ENCODE data around the gene TST. TPM values are rescaled to one million over a fixed set of nuclear protein-coding genes. Genes with fewer than 3 reads are reported as not detected.

The TST gene
- total and polyA plus RNA-seq, 10 of the 15 experiments (the other 5 are each of a cell fraction or from before 2014, with no cell fraction given) = 2.4 to 24.6 (median 10.4) TPM

DNA sequence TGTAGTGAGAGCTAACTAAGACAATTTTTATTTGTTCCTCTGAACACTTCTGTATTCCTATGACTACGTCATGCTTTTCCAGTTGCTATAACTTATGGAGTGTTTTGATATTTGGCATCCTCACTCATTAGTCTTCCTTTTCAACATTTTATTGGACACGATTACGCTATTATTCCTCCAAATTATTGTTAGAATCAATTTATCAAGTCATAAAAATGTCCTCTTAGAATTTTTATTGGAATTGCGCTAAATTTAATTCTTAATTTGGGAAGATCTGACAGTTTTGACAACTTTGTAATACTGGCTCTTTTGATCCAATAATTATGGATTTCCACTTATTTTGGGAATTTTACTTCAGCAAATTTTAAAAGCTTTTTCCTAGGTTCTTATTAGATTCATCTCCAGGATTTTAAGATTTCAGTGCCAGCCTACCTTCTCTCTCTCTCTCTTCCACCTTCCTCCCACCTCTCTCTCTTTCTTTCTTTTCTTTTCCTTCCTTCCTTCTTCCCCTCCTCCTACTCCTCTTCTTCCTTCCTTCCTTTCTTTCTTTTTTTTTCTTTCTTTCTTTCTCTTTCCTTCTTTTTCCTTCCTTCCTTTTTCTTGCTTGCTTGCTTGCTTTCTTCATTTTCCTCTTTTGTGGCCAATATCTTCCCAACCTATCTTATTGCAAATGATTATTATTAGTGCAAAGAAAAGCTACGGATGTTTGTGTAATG, 50.8 kb downstream of the TST start (continued):
- no peak for TF ChIP-seq NRF1 (conservative IDR thresholded peaks at IDR 0.05; ENCODE audit: low read depth, low read length)
- no peak for TF ChIP-seq SP1 (IDR thresholded peaks at IDR 0.05; ENCODE audit: low read depth, low read length)
- no peak for TF ChIP-seq ZBED1 (IDR thresholded peaks at IDR 0.05; ENCODE audit: borderline replicate concordance)
- TF ChIP-seq IKZF1 (conservative IDR thresholded peaks at IDR 0.05) = no peak
- TF ChIP-seq TCF7 (IDR thresholded peaks at IDR 0.05; ENCODE audit: borderline replicate concordance) = no peak

DNA sequence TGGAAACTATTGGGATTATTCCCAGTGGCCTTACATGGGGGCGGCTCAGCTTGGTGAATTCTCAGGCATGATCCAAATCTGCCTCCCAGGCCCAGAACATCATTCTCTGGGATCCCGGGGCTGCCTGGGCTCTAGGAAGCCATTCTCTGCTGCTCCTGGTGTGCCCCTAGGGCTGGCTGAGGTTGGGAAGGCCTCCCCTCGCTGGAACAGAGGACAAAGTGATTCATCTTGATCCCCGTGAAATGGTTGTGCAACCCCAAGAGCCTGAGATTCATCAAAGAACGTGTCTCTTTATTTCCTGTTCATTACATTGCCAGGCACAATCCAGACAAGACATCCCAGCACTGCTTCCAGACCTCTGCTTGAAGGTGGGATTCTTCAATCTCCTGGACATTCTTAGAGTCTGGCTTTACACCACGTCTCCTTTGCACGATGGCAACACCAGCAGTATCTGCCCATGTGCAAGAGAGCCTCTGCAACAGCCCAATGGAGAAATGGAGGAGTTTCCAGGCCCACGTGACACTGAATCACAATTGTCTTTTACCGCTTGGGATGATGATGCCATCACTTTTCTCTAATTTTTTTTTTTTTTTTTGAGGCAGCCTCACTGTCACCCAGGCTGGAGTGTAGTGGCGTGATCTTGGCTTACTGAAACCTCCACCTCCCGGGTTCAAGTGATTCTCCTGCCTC, 52.3 kb downstream of the TST start:
- no peak for FAIRE-seq
- no TSS peak for BruUV-seq (replicated peaks)

More for the DNA sequence above, 52.3 kb downstream of the TST start:
- Histone ChIP-seq H3K79me2 (ENCODE audit: control insufficient read depth, insufficient read depth, low read length) (no peaks in the 10 kb centered on the region), H4K20me1 (ENCODE audit: control insufficient read depth, insufficient read depth) (no peaks in the 10 kb centered on the region), H3K27me3 (replicated peaks in 1 of 2; ENCODE audit: control insufficient read depth in 2 of 2, insufficient read depth in 2 of 2, low read length in 1 of 2) (no peaks in the 10 kb centered on the region), H3K4me1 (ENCODE audit: control insufficient read depth, insufficient read depth, low read length) (no peaks in the 10 kb centered on the region), H3K4me3 (no peak overlapping the region), H3K9me3 (replicated peaks; ENCODE audit: control insufficient read depth, insufficient read depth, low read length) (no peaks in the 10 kb centered on the region), H3K36me3 (ENCODE audit: control insufficient read depth in 2 of 2, insufficient read depth in 2 of 2, low read length in 1 of 2) (no peaks in the 10 kb centered on the region), H3K4me2 (ENCODE audit: control insufficient read depth, insufficient read depth) (no peak overlapping the region), H3K9ac (ENCODE audit: control insufficient read depth, insufficient read depth, low read length) (no peak overlapping the region), H3K27ac (ENCODE audit: control insufficient read depth, insufficient read depth) (no peak overlapping the region), H2AFZ (ENCODE audit: control insufficient read depth, low read depth, low read length) (no peak overlapping the region)
- ChIA-PET CTCF (interaction anchor here (6.4 to 18.9 kb wide), 2 partner anchors 10 to 110 kb away, joined by 51 to 310 read pairs; partner anchors contain the start of gene NCF4), SMC1A (ENCODE audit: uncharacterized antibody, unreplicated experiment) (interaction anchor here (1.2 to 2.4 kb wide), 2 partner anchors 11 to 108 kb away, joined by 3 to 12 read pairs; no protein-coding TSS in a partner anchor), RAD21 (ENCODE audit: unreplicated experiment) (interaction anchor here (2.1 kb wide), 1 partner anchor 10 kb away, joined by 7 read pairs; no protein-coding TSS in a partner anchor), POLR2A (no interaction called here)
- DNase-seq (ENCODE audit: low read depth, low spot score) = no peak
- intact Hi-C loops (cut with micrococcal nuclease; ENCODE audit: unreplicated experiment) (no loop called here), in situ Hi-C loops (cut with MboI) (no loop called here)
- no peak for ATAC-seq
- WGBS (ENCODE audit: insufficient coverage, insufficient replicate concordance, low lambda C conversion rate, missing lambda C conversion rate) = 47% methylated on average over 11 of the region's 11 CpGs
- TF ChIP-seq SIN3A (IDR thresholded peaks at IDR 0.05; ENCODE audit: low read depth, low read length) (no peak), TCF7 (IDR thresholded peaks at IDR 0.05; ENCODE audit: borderline replicate concordance) (no peak), ZBED1 (IDR thresholded peaks at IDR 0.05; ENCODE audit: borderline replicate concordance) (no peak), ZNF207 (IDR thresholded peaks at IDR 0.05; ENCODE audit: borderline replicate concordance) (no peak), HDAC2 (IDR thresholded peaks at IDR 0.05) (no peak), CHD4 (IDR thresholded peaks at IDR 0.05) (no peak), PAX5 (IDR thresholded peaks at IDR 0.05; ENCODE audit: borderline replicate concordance, low read depth, low read length) (no peak), ATF7 (IDR thresholded peaks at IDR 0.05; ENCODE audit: low read depth) (no peak)
